HepG2 (cell line): ENCODE results near the gene THADA.

Experiments
- ETV6 ChIP-seq: sonication (generic); formaldehyde crosslinking; conservative IDR thresholded peaks from 2 replicates; pipeline ENCODE4 v1.4.0; 2020; ENCODE audit warnings: missing genetic modification reagents
- FOXM1 ChIP-seq: sonication (generic); formaldehyde crosslinking; IDR thresholded peaks from 2 replicates; pipeline ENCODE4 v1.5.0; 2020; ENCODE audit warnings: missing genetic modification reagents
- SMAD3 ChIP-seq: sonication (generic); formaldehyde crosslinking; IDR thresholded peaks from 2 replicates; pipeline ENCODE4 v1.4.0; 2020; ENCODE audit warnings: missing genetic modification reagents
- STAT5B ChIP-seq: sonication (generic); formaldehyde crosslinking; IDR thresholded peaks from 2 replicates; pipeline ENCODE4 v1.4.0; 2020; ENCODE audit warnings: missing genetic modification reagents
- ZNF136 ChIP-seq: sonication (generic); formaldehyde crosslinking; IDR thresholded peaks from 2 replicates; pipeline ENCODE4 v1.8.1; 2022; ENCODE audit warnings: low read depth, mild to moderate bottlenecking, moderate library complexity, missing genetic modification reagents
- ZNF274 ChIP-seq: sonication (generic); formaldehyde crosslinking; IDR thresholded peaks from 2 replicates; pipeline ENCODE4 v1.5.1; 2020; ENCODE audit warnings: mild to moderate bottlenecking, missing genetic modification reagents
- ZNF556 ChIP-seq: sonication (generic); formaldehyde crosslinking; IDR thresholded peaks from 2 replicates; pipeline ENCODE4 v1.4.0; 2020; ENCODE audit warnings: mild to moderate bottlenecking, missing genetic modification reagents, borderline replicate concordance
- ZNF605 ChIP-seq: sonication (generic); formaldehyde crosslinking; IDR thresholded peaks from 2 replicates; pipeline ENCODE4 v1.8.0; 2022; ENCODE audit warnings: mild to moderate bottlenecking, missing genetic modification reagents
- ZNF776 ChIP-seq: sonication (generic); formaldehyde crosslinking; IDR thresholded peaks from 2 replicates; pipeline ENCODE4 v1.4.0; 2020; ENCODE audit warnings: mild to moderate bottlenecking, missing genetic modification reagents
- TF ChIP-seq, protein P1 (sequence below): sonication (generic); formaldehyde crosslinking; IDR thresholded peaks from 2 replicates; pipeline ENCODE4 v1.4.0; 2020; ENCODE audit warnings: missing genetic modification reagents
- TF ChIP-seq, protein P2 (sequence below): sonication (generic); formaldehyde crosslinking; conservative IDR thresholded peaks from 2 replicates; pipeline ENCODE4 v1.4.0; 2020; ENCODE audit warnings: missing genetic modification reagents
- TF ChIP-seq, protein P3 (sequence below): sonication (generic); formaldehyde crosslinking; IDR thresholded peaks from 2 replicates; pipeline ENCODE4; 2020; ENCODE audit warnings: missing genetic modification reagents, mild to moderate bottlenecking, borderline replicate concordance

GRCh38 chr2:43315482-43315881 lies 280.4 kb downstream of the THADA start:
- TF ChIP-seq ETV6 (CRISPR knock-in tag) (no peak), FOXM1 (CRISPR knock-in tag) (no peak), ZNF274 (no peak), SMAD3 (CRISPR knock-in tag) (no peak), ZNF556 (no peak), ZNF776 (CRISPR knock-in tag) (no peak), ZNF605 (CRISPR knock-in tag) (no peak), STAT5B (CRISPR knock-in tag) (no peak), ZNF136 (CRISPR knock-in tag) (no peak)
- TF ChIP-seq, protein P1, sequence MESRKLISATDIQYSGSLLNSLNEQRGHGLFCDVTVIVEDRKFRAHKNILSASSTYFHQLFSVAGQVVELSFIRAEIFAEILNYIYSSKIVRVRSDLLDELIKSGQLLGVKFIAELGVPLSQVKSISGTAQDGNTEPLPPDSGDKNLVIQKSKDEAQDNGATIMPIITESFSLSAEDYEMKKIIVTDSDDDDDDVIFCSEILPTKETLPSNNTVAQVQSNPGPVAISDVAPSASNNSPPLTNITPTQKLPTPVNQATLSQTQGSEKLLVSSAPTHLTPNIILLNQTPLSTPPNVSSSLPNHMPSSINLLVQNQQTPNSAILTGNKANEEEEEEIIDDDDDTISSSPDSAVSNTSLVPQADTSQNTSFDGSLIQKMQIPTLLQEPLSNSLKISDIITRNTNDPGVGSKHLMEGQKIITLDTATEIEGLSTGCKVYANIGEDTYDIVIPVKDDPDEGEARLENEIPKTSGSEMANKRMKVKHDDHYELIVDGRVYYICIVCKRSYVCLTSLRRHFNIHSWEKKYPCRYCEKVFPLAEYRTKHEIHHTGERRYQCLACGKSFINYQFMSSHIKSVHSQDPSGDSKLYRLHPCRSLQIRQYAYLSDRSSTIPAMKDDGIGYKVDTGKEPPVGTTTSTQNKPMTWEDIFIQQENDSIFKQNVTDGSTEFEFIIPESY (CRISPR knock-in tag) = no peak
- TF ChIP-seq, protein P2, sequence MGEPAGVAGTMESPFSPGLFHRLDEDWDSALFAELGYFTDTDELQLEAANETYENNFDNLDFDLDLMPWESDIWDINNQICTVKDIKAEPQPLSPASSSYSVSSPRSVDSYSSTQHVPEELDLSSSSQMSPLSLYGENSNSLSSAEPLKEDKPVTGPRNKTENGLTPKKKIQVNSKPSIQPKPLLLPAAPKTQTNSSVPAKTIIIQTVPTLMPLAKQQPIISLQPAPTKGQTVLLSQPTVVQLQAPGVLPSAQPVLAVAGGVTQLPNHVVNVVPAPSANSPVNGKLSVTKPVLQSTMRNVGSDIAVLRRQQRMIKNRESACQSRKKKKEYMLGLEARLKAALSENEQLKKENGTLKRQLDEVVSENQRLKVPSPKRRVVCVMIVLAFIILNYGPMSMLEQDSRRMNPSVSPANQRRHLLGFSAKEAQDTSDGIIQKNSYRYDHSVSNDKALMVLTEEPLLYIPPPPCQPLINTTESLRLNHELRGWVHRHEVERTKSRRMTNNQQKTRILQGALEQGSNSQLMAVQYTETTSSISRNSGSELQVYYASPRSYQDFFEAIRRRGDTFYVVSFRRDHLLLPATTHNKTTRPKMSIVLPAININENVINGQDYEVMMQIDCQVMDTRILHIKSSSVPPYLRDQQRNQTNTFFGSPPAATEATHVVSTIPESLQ (CRISPR knock-in tag) = no peak
- TF ChIP-seq, protein P3, sequence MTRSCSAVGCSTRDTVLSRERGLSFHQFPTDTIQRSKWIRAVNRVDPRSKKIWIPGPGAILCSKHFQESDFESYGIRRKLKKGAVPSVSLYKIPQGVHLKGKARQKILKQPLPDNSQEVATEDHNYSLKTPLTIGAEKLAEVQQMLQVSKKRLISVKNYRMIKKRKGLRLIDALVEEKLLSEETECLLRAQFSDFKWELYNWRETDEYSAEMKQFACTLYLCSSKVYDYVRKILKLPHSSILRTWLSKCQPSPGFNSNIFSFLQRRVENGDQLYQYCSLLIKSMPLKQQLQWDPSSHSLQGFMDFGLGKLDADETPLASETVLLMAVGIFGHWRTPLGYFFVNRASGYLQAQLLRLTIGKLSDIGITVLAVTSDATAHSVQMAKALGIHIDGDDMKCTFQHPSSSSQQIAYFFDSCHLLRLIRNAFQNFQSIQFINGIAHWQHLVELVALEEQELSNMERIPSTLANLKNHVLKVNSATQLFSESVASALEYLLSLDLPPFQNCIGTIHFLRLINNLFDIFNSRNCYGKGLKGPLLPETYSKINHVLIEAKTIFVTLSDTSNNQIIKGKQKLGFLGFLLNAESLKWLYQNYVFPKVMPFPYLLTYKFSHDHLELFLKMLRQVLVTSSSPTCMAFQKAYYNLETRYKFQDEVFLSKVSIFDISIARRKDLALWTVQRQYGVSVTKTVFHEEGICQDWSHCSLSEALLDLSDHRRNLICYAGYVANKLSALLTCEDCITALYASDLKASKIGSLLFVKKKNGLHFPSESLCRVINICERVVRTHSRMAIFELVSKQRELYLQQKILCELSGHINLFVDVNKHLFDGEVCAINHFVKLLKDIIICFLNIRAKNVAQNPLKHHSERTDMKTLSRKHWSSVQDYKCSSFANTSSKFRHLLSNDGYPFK = no peak
